SK-N-MC (cell line): ENCODE results near the gene NUP50.

Source experiments
- DNase-seq: peaks from one replicate; pipeline ENCODE4 v3.0.0-alpha.2; 2011; ENCODE audit warnings: low read depth, low spot score
- H3K27ac ChIP-seq: fragments of 200-600 bp; sonication (generic); 2 replicates; pipeline ENCODE4 v1.5.1; 2016; ENCODE audit warnings: mixed run types
- H3K36me3 ChIP-seq: fragments of 200-600 bp; sonication (generic); 2 replicates; pipeline ENCODE4 v1.6.1; 2017; ENCODE audit warnings: antibody characterized with exemption, low read length, mixed read lengths; ENCODE audit not compliant: insufficient read depth
- H3K4me3 ChIP-seq: fragments of 200-600 bp; sonication (generic); 2 replicates; pipeline ENCODE4 v1.5.1; 2016
- H3K9ac ChIP-seq: fragments of 200-600 bp; sonication (generic); 2 replicates; pipeline ENCODE4 v1.8.0; 2017; ENCODE audit warnings: mixed run types, mixed read lengths; ENCODE audit not compliant: insufficient read length
- H3K9me3 ChIP-seq: fragments of 200-600 bp; sonication (generic); 2 replicates; pipeline ENCODE4 v1.6.1; 2017; ENCODE audit warnings: low read depth, mild to moderate bottlenecking, antibody characterized with exemption, low read length, moderate library complexity, mixed read lengths
- EZH2 ChIP-seq: fragments of 200-600 bp; sonication (generic); IDR thresholded peaks from one replicate; pipeline ENCODE4 v1.6.1; 2017; ENCODE audit warnings: antibody characterized with exemption
- FOXP2 ChIP-seq: optimal IDR thresholded peaks from 2 replicates; pipeline ENCODE3; 2011; ENCODE audit warnings: mild to moderate bottlenecking, moderate library complexity; ENCODE audit not compliant: insufficient read depth; ENCODE audit errors: extremely low read length, control extremely low read depth
- POLR2AphosphoS5 ChIP-seq: IDR thresholded peaks from 2 replicates; pipeline ENCODE4 v1.6.1; 2012; ENCODE audit warnings: mild to moderate bottlenecking, low read depth, low read length, borderline replicate concordance

Gene NUP50

GRCh38 chr22:45202333-45203149 lies 38.8 kb downstream of the NUP50 start:
- no peak overlapping the region for H3K9ac ChIP-seq
- H3K9me3 ChIP-seq = no peaks in the 10 kb centered on the region
- H3K4me3 ChIP-seq = no peak overlapping the region
- H3K27ac ChIP-seq = no peak overlapping the region
- peaks cover 3% of the 10 kb centered on the region; the same call in 1 of the 2 replicates for H3K36me3 ChIP-seq
- no peak for DNase-seq
- TF ChIP-seq EZH2 (no peak), POLR2AphosphoS5 (no peak), FOXP2 (no peak)

- no peak overlapping the region for H3K4me3 ChIP-seq
- no peaks in the 10 kb centered on the region for H3K9me3 ChIP-seq
- no peak for DNase-seq
- no peak overlapping the region for H3K9ac ChIP-seq
- H3K27ac ChIP-seq = no peak overlapping the region
- peaks cover 3% of the 10 kb centered on the region; the same call in 1 of the 2 replicates for H3K36me3 ChIP-seq
- TF ChIP-seq POLR2AphosphoS5 = no peak
- TF ChIP-seq EZH2 = no peak
- TF ChIP-seq FOXP2 = no peak
Measured at GRCh38 chr22:45203150-45203951, 39.6 kb downstream of the NUP50 start.

- no peaks in the 10 kb centered on the region for H3K9me3 ChIP-seq
Measured at GRCh38 chr22:45204241-45204640, 40.5 kb downstream of the NUP50 start.

GRCh38 chr22:45204819-45205218 lies 41.1 kb downstream of the NUP50 start:
- no peaks in the 10 kb centered on the region for H3K9me3 ChIP-seq
- H3K36me3 ChIP-seq = no peaks in the 10 kb centered on the region; the same call in 1 of the 2 replicates

More at GRCh38 chr22:45204241-45204640, 40.5 kb downstream of the NUP50 start:
- TF ChIP-seq EZH2 (no peak), POLR2AphosphoS5 (no peak), FOXP2 (no peak)
- peaks cover 3% of the 10 kb centered on the region; the same call in 1 of the 2 replicates for H3K36me3 ChIP-seq
- no peak for DNase-seq
- no peak overlapping the region for H3K27ac ChIP-seq
- H3K4me3 ChIP-seq = no peak overlapping the region
- no peak overlapping the region for H3K9ac ChIP-seq

GRCh38 chr22:45205276-45205925 lies 41.7 kb downstream of the NUP50 start:
- DNase-seq = no peak
- TF ChIP-seq EZH2 (no peak), POLR2AphosphoS5 (no peak), FOXP2 (no peak)
- H3K9me3 ChIP-seq = no peaks in the 10 kb centered on the region
- H3K4me3 ChIP-seq = no peak overlapping the region
- H3K9ac ChIP-seq = no peak overlapping the region
- no peak overlapping the region for H3K27ac ChIP-seq
- H3K36me3 ChIP-seq = no peaks in the 10 kb centered on the region; the same call in 1 of the 2 replicates

More at GRCh38 chr22:45204819-45205218, 41.1 kb downstream of the NUP50 start:
- H3K27ac ChIP-seq = no peak overlapping the region
- no peak for DNase-seq
- no peak overlapping the region for H3K4me3 ChIP-seq
- H3K9ac ChIP-seq = no peak overlapping the region
- TF ChIP-seq POLR2AphosphoS5 = no peak
- TF ChIP-seq EZH2 = no peak
- no peak for TF ChIP-seq FOXP2

- H3K36me3 ChIP-seq = no peaks in the 10 kb centered on the region; the same call in 1 of the 2 replicates
- no peak for TF ChIP-seq POLR2AphosphoS5
- no peak for TF ChIP-seq EZH2
- TF ChIP-seq FOXP2 = no peak
Measured at GRCh38 chr22:45206233-45206632, 42.5 kb downstream of the NUP50 start.

GRCh38 chr22:45207533-45207932 lies 43.8 kb downstream of the NUP50 start:
- no peak for DNase-seq
- Histone ChIP-seq H3K27ac (no peak overlapping the region), H3K36me3 (no peaks in the 10 kb centered on the region; the same call in 1 of the 2 replicates), H3K4me3 (no peak overlapping the region), H3K9ac (no peak overlapping the region), H3K9me3 (no peaks in the 10 kb centered on the region)
- no peak for TF ChIP-seq FOXP2

More at GRCh38 chr22:45206233-45206632, 42.5 kb downstream of the NUP50 start:
- no peak for DNase-seq
- no peak overlapping the region for H3K27ac ChIP-seq
- no peaks in the 10 kb centered on the region for H3K9me3 ChIP-seq
- no peak overlapping the region for H3K9ac ChIP-seq
- no peak overlapping the region for H3K4me3 ChIP-seq
